Breast epithelium (tissue), 4 donors: ENCODE measurements around the gene IL15. TPM values are rescaled to one million over a fixed set of nuclear protein-coding genes. Genes with fewer than 3 reads are reported as not detected.

Experiments used
- DNase-seq, 2 donors: peaks; one replicate each; pipeline ENCODE4 v3.0.0-alpha.2; 2019; ENCODE audit warnings: low spot score in 2 of 2
- H3K27ac ChIP-seq, 2 donors: fragments of 200-600 bp; sonication (generic) in 1 of 2; one replicate each; pipeline ENCODE4 v1.5.1; 2016 to 2019; ENCODE audit warnings: mild to moderate bottlenecking in 1 of 2
- H3K27me3 ChIP-seq, 2 donors: fragments of 200-600 bp; sonication (generic) in 1 of 2; one replicate each; pipeline versions ENCODE4 v1.5.1 to v1.6.0; 2017 to 2019; ENCODE audit warnings: control low read depth in 1 of 2, mild to moderate bottlenecking in 1 of 2
- H3K36me3 ChIP-seq: fragments of 200-600 bp; one replicate; pipeline ENCODE4 v1.5.1; 2019
- H3K4me1 ChIP-seq, 2 donors: fragments of 200-600 bp; sonication (generic); one replicate each; pipeline ENCODE4 v1.5.1; 2016 to 2019; ENCODE audit warnings: control low read depth in 1 of 2
- H3K4me3 ChIP-seq, 3 donors: fragments of 200-600 bp; sonication (generic); 1 replicate in 2 of 3; 2 replicates in 1 of 3; pipeline ENCODE4 v1.5.1; 2016 to 2019; ENCODE audit warnings: mild to moderate bottlenecking in 3 of 3, moderate library complexity in 2 of 3
- H3K9me3 ChIP-seq, 2 donors: fragments of 200-600 bp; sonication (generic) in 1 of 2; one replicate each; pipeline ENCODE4 v1.5.1; 2016 to 2019; ENCODE audit warnings: control low read depth in 1 of 2
- CTCF ChIP-seq, 3 donors: fragments of 450-650 bp; IDR thresholded peaks; one replicate each; pipeline ENCODE4 v1.5.1; 2016 to 2017; ENCODE audit warnings: antibody characterized with exemption in 3 of 3, mild to moderate bottlenecking in 3 of 3, moderate library complexity in 3 of 3
- POLR2A ChIP-seq: fragments of 450-650 bp; IDR thresholded peaks from one replicate; pipeline ENCODE4 v1.6.1; 2016; ENCODE audit warnings: antibody characterized with exemption, mild to moderate bottlenecking, moderate library complexity
- POLR2AphosphoS5 ChIP-seq, 3 donors: sonication (generic); formaldehyde crosslinking; IDR thresholded peaks; one replicate each; pipeline ENCODE4 v1.6.1; 2017; ENCODE audit warnings: antibody characterized with exemption in 3 of 3
- intact Hi-C: fragments of 100-400 bp; cut with DNase I; formaldehyde crosslinking; loops from one replicate; pipeline ENCODE4 v1.15.1; 2023; ENCODE audit warnings: low total_unique reads
- total RNA-seq, 3 donors: library from RNA; depleted of rRNA; stranded (reverse); fragments of >200 nt; gene quantifications; one replicate each; pipeline ENCODE4 v1.1.0, GENCODE V29; 2016

The IL15 gene
- total RNA-seq, 3 donors from 2014 or later = 4.0 to 5.6 (median 5.1) TPM

GRCh38 chr4:141721174-141721573 is 84.8 kb downstream of the IL15 start:
- Histone ChIP-seq H3K36me3 (no peaks in the 10 kb centered on the region), H3K9me3 (peaks cover 0 to 8% of the 10 kb centered on the region in 2 donors), H3K4me1 (no peaks in the 10 kb centered on the region), H3K4me3 (no peak overlapping the region), H3K27me3 (no peaks in the 10 kb centered on the region), H3K27ac (no peak overlapping the region)
- intact Hi-C loops = no loop called here
- DNase-seq = no peak
- TF ChIP-seq POLR2A (no peak), CTCF (IDR thresholded peaks at IDR 0.05) (no peak), POLR2AphosphoS5 (IDR thresholded peaks at IDR 0.05) (no peak)

GRCh38 chr4:141724646-141725045 is 88.3 kb downstream of the IL15 start:
- no peak overlapping the region for H3K27ac ChIP-seq
- no peaks in the 10 kb centered on the region for H3K36me3 ChIP-seq
- H3K4me3 ChIP-seq = no peak overlapping the region
- intact Hi-C loops = no loop called here
- H3K9me3 ChIP-seq = no peaks in the 10 kb centered on the region
- H3K4me1 ChIP-seq = no peaks in the 10 kb centered on the region
- H3K27me3 ChIP-seq = no peaks in the 10 kb centered on the region
- no peak for DNase-seq
- TF ChIP-seq POLR2A (no peak), POLR2AphosphoS5 (IDR thresholded peaks at IDR 0.05) (no peak), CTCF (IDR thresholded peaks at IDR 0.05) (no peak)

GRCh38 chr4:141727420-141727819 is 91.0 kb downstream of the IL15 start:
- H3K27ac ChIP-seq = no peak overlapping the region
- TF ChIP-seq POLR2AphosphoS5 (IDR thresholded peaks at IDR 0.05) = no peak
- no peak for TF ChIP-seq CTCF (IDR thresholded peaks at IDR 0.05)
- no peak for TF ChIP-seq POLR2A
- H3K4me1 ChIP-seq = no peaks in the 10 kb centered on the region
- DNase-seq = no peak
- no peaks in the 10 kb centered on the region for H3K9me3 ChIP-seq
- no peak overlapping the region for H3K4me3 ChIP-seq
- H3K27me3 ChIP-seq = no peaks in the 10 kb centered on the region
- H3K36me3 ChIP-seq = no peaks in the 10 kb centered on the region
- intact Hi-C loops = no loop called here

GRCh38 chr4:141730805-141731204 is 94.4 kb downstream of the IL15 start:
- Histone ChIP-seq H3K9me3 (no peaks in the 10 kb centered on the region), H3K4me3 (no peak overlapping the region), H3K27me3 (no peaks in the 10 kb centered on the region), H3K4me1 (no peaks in the 10 kb centered on the region), H3K36me3 (no peaks in the 10 kb centered on the region), H3K27ac (no peak overlapping the region)
- TF ChIP-seq CTCF (IDR thresholded peaks at IDR 0.05) (no peak), POLR2AphosphoS5 (IDR thresholded peaks at IDR 0.05) (no peak), POLR2A (no peak)
- intact Hi-C loops = no loop called here
- DNase-seq = no peak

GRCh38 chr4:141731481-141731880 is 95.1 kb downstream of the IL15 start:
- intact Hi-C loops = no loop called here
- H3K27me3 ChIP-seq = no peaks in the 10 kb centered on the region
- no peak for TF ChIP-seq POLR2A
- no peak for TF ChIP-seq CTCF (IDR thresholded peaks at IDR 0.05)
- no peak for TF ChIP-seq POLR2AphosphoS5 (IDR thresholded peaks at IDR 0.05)
- H3K9me3 ChIP-seq = no peaks in the 10 kb centered on the region
- no peak overlapping the region for H3K4me3 ChIP-seq
- H3K36me3 ChIP-seq = no peaks in the 10 kb centered on the region
- H3K27ac ChIP-seq = no peak overlapping the region
- DNase-seq = no peak
- no peaks in the 10 kb centered on the region for H3K4me1 ChIP-seq
